Upper lobe of right lung (tissue), 1 donor: ENCODE data around the gene RASGRP2. TPM values are rescaled to one million over a fixed set of nuclear protein-coding genes. Genes with fewer than 3 reads are reported as not detected.

Source experiments
- ATAC-seq: fragments of 200-7000 bp; cut with Tn5 transposase; one replicate; pipeline ENCODE4 v1.9.1; 2020; ENCODE audit warnings: mild to moderate bottlenecking, moderate library complexity
- DNase-seq: peaks from one replicate; pipeline ENCODE4 v3.0.0-alpha.2; 2020
- H3K27ac ChIP-seq: fragments of 200-600 bp; one replicate; pipeline ENCODE4 v1.8.0; 2022
- H3K27me3 ChIP-seq: fragments of 200-600 bp; one replicate; pipeline ENCODE4 v1.8.0; 2022; ENCODE audit warnings: mild to moderate bottlenecking
- H3K36me3 ChIP-seq: fragments of 200-600 bp; one replicate; pipeline ENCODE4 v1.8.0; 2022
- H3K4me1 ChIP-seq: fragments of 200-600 bp; one replicate; pipeline ENCODE4 v1.8.0; 2022
- H3K4me3 ChIP-seq: fragments of 200-600 bp; one replicate; pipeline ENCODE4 v1.8.0; 2022; ENCODE audit warnings: mild to moderate bottlenecking
- H3K9me3 ChIP-seq: fragments of 200-600 bp; one replicate; pipeline ENCODE4 v1.8.0; 2022
- CTCF ChIP-seq: fragments of 200-600 bp; IDR thresholded peaks from one replicate; pipeline ENCODE4 v1.8.0; 2022; ENCODE audit warnings: antibody characterized with exemption
- intact Hi-C: fragments of 100-400 bp; cut with DNase I; formaldehyde crosslinking; loops from one replicate; pipeline ENCODE4 v1.11.0; 2022
- total RNA-seq: library from RNA; stranded (reverse); fragmentation: NEBNext Ultra II Directional; extraction: Animal tissue kit (Norgen Biotek cat#: 25700); gene quantifications from one replicate; pipeline ENCODE4 v1.2.1, GENCODE V29; 2021
- donor health status: DM: no; HTN: yes; CAD: no; lungs with severe emphysema.

Gene RASGRP2
- total RNA-seq, 1 donor from 2014 or later: 27.6 TPM

- Histone ChIP-seq H3K4me3 (no peak overlapping the region), H3K27ac (no peak overlapping the region), H3K9me3 (no peaks in the 10 kb centered on the region), H3K27me3 (peaks cover 80% of the 10 kb centered on the region), H3K4me1 (peaks cover 6% of the 10 kb centered on the region), H3K36me3 (no peaks in the 10 kb centered on the region)
- DNase-seq: no peak
- no peak for TF ChIP-seq CTCF
- ATAC-seq: no peak
- intact Hi-C loops: no loop called here
Observed at GRCh38 chr11:64718780-64719124, 25.2 kb downstream of the RASGRP2 start.

GRCh38 chr11:64718084-64718779 is 25.7 kb downstream of the RASGRP2 start:
- Histone ChIP-seq H3K4me3 (no peak overlapping the region), H3K9me3 (no peaks in the 10 kb centered on the region), H3K27me3 (peaks cover 81% of the 10 kb centered on the region), H3K4me1 (peaks cover 1% of the 10 kb centered on the region), H3K36me3 (no peaks in the 10 kb centered on the region), H3K27ac (no peak overlapping the region)
- peak; percentile 48 for DNase-seq
- intact Hi-C loops: no loop called here
- no peak for ATAC-seq
- no peak for TF ChIP-seq CTCF

GRCh38 chr11:64717268-64717578 is 26.7 kb downstream of the RASGRP2 start:
- no peak overlapping the region for H3K4me3 ChIP-seq
- H3K27me3 ChIP-seq: peaks cover 88% of the 10 kb centered on the region
- H3K27ac ChIP-seq: no peak overlapping the region
- no peaks in the 10 kb centered on the region for H3K9me3 ChIP-seq
- ATAC-seq (no peak), DNase-seq (peak; percentile 42)
- no peak for TF ChIP-seq CTCF
- no peaks in the 10 kb centered on the region for H3K4me1 ChIP-seq
- intact Hi-C loops: no loop called here
- H3K36me3 ChIP-seq: no peaks in the 10 kb centered on the region

- H3K9me3 ChIP-seq: no peaks in the 10 kb centered on the region
- TF ChIP-seq CTCF: no peak
- no peak overlapping the region for H3K27ac ChIP-seq
- H3K36me3 ChIP-seq: no peaks in the 10 kb centered on the region
- ATAC-seq (no peak), DNase-seq (peak; percentile 53)
- H3K27me3 ChIP-seq: peaks cover 91% of the 10 kb centered on the region
- H3K4me1 ChIP-seq: no peaks in the 10 kb centered on the region
- no peak overlapping the region for H3K4me3 ChIP-seq
- intact Hi-C loops: no loop called here
Observed at GRCh38 chr11:64716473-64717267, 27.3 kb downstream of the RASGRP2 start.

- Histone ChIP-seq H3K4me1 (no peaks in the 10 kb centered on the region), H3K27ac (no peak overlapping the region), H3K27me3 (peaks cover 92% of the 10 kb centered on the region), H3K9me3 (no peaks in the 10 kb centered on the region), H3K36me3 (no peaks in the 10 kb centered on the region), H3K4me3 (no peak overlapping the region)
- no peak for ATAC-seq
- no peak for TF ChIP-seq CTCF
- intact Hi-C loops: no loop called here
- no peak for DNase-seq
Observed at GRCh38 chr11:64715756-64716472, 28.0 kb downstream of the RASGRP2 start.
